HG03442 (cell line): Measurements from ENCODE around the gene MARK3.

Source experiments
- ATAC-seq: cut with Tn5 transposase; IDR thresholded peaks from one replicate; pipeline ENCODE4 v1.9.1; 2021; ENCODE audit warnings: mild to moderate bottlenecking, moderate library complexity; ENCODE audit not compliant: unreplicated experiment

The MARK3 gene

GRCh38 chr14:103362780-103363179, 22.4 kb upstream of the MARK3 start:
- no peak for ATAC-seq

DNA sequence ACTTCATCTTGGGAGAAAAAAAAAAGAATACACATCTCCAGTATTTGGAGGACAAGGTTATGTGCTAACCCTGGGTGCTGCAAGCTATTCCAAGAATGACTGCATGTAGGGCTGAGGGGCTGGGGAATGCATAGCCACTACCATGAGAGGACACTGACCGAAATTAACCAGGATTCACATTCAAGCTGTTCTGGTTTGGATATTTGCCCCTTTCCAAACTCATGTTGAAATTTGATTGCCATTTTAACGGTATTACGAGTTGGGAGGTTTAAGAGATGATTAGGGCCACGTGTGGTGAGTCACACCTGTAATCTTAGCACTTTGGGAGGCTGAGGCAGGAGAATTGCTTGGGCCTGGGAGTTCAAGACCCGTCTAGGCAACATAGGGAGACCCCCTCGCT, 18.5 kb upstream of the MARK3 start:
- ATAC-seq, result no peak

- no peak for ATAC-seq
Measured at GRCh38 chr14:103367995-103368394, 17.2 kb upstream of the MARK3 start.

GRCh38 chr14:103370087-103370486, 15.1 kb upstream of the MARK3 start:
- no peak for ATAC-seq

- ATAC-seq, result no peak
Measured at GRCh38 chr14:103372017-103372416, 13.2 kb upstream of the MARK3 start.

DNA sequence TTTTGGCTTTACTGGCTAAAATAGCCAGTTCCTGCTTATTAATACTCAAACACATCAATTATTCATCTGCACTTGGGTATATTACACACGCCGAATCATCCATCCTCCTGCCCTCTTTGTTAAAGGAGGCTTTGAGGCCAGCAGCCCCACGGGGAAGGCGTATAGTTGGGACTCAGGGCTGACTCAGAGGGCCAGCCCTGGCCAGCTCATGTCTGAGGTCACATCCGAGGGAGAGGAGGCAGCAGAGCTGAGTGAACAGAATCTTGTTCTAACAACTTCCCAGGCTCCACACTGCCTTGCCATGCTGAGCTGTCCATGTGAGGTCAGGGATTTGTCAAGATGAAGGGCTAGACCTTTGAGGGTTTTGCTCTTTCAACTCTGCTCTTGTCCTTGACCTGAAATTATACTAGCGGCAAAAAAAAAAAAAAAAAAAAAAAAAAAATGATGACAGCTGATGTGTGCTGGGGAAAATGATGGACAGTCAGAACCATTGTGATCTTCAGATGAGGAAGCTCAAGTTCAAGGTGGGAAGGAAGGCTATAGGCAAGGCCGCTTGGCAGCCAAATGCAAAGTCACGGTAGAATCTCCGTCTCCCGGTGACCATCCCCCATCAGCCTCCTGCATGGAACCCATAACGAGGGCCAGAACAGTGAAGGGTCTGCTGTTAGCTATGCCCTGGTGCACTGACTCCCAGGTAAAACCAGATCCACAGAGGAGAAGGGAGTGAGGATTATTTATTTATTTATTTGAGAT, 12.5 kb upstream of the MARK3 start:
- ATAC-seq, result no peak

DNA sequence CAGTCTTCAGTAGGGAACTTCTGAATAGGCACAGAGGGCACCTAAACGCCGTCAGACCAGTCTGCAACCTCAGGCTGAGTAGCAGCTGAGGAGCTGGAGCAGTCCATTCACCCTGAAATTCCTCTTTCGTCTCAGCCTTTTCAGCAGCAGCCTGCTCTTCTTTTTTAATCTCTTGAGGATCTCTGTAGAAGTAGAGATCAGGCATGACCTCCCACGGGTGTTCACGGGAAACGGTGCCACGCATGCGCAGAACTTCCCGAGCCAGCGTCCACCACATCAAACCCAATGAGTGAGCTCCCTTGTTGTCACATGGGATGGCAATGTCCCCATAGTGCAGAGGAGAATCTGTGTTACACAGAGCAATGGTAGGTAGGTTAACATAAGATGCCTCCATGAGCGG, 11.1 kb upstream of the MARK3 start:
- no peak for ATAC-seq

GRCh38 chr14:103377522-103378037, 7.6 kb upstream of the MARK3 start:
- ATAC-seq, result no peak

DNA sequence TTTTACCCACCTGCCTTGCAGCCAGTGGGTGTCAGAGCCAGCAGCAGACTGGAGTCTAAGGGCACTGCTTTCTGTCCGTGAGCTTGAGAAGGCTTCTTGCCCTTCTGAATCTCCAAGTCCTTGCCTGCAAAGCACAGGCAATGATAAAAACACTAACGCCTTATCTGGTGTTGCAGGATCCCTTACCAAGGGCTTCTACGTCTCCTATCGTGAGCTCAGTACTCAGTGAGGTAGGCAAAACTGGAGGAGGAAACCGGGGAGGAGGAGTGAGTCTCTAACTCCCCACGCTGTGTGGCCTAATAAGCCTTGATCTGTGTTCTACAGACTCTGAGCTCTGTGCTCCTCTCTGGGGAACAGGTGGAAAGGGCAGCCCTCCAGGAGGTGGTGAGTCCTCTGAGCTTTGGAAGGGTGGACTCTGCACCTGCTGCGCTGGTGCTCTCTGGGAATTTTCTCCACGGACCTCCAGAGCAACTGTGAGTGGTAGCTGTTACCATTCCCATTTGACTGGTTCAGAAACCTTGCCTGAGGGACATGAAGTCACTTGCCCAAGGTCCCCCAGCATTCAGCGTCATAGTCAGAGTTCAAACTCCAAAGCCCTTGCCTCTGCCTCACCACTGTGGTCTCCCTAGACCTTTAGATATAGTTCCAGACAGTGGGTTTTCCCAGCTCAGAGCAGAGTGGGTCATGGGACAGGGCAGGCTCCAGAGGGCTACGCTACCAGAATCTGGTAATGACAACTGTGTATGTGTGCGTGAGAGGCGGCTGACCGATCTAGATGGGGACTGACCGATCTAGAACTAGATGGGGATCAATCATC, 7.0 kb upstream of the MARK3 start:
- no peak for ATAC-seq

- no peak for ATAC-seq
Measured at GRCh38 chr14:103380719-103381377, 4.4 kb upstream of the MARK3 start.

DNA sequence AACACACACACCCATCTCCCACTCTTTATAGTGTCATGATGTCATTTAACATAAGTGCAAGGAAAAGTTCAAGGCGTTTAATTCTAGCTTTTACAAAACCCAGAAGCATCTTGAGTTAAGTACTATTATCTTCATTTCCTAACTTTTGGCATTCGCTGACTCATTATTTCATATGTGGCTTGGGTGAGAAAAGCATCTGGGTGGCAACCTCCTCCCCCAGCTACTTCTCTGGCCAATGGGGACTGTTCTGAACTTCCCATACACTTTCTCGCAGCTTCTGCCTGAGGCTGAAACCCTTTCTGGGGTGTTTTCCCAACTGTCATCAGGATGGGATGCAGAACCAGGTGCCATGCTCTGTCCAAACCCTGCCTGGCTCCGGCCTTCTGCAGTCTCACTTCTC, 2.8 kb upstream of the MARK3 start:
- no peak for ATAC-seq

DNA sequence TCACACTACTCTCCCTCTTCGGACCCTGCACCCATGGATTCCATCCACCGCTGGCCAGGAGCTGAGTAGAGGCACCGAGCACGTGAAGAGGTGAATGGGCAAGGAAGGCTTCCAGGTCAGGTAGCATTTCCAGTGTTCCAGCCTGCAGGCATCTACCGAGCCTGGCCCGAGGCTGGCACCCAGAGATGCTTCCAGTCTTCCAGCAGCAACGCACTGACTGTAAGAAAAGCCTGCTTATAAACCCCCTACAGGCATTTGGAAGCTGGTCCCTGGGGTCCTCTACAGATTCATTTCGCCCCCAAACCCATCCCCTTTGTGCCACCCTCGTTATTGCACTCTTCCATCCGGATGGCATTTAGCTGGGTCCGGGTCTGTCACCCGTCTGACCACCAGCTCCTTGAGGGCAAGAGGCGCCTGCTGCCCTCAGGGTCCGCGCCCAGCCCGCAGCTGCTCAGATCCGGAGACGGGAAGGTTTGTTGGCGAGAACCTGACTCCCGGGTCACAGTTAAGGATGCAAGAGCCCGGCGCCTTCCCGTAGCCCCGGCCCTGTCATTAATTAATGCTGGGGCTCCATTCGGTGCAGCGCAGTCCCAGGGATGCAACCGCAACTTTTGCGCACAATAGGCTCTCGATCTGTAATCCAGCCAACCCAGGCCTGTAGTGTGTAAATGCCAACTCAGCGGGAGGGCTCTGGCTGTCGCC, 614 bp upstream of the MARK3 start:
- peak; percentile 15 for ATAC-seq

- no peak for ATAC-seq
Measured at GRCh38 chr14:103385929-103386712, 906 bp downstream of the MARK3 start.

- no peak for ATAC-seq
Measured at GRCh38 chr14:103386713-103387329, 1.6 kb downstream of the MARK3 start.

DNA sequence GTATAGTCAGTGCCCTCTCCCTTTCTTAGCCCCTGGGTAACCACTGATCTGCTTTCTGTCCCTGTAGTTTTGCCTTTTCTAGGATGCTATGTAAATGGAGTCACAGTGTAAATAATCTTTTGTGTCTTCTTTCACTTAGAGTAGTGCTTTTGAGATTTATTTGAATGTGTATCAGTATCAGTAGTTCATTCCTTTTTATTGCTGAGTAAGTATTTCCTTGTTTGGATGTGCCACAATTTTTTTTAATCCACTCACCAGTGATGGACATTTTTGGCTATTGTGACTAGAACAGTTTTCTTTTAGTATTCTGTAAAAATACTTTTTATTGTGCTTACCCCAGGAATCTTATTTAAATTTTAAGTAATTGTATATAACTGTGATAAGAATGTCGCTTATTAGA, 3.4 kb downstream of the MARK3 start:
- ATAC-seq, result no peak

DNA sequence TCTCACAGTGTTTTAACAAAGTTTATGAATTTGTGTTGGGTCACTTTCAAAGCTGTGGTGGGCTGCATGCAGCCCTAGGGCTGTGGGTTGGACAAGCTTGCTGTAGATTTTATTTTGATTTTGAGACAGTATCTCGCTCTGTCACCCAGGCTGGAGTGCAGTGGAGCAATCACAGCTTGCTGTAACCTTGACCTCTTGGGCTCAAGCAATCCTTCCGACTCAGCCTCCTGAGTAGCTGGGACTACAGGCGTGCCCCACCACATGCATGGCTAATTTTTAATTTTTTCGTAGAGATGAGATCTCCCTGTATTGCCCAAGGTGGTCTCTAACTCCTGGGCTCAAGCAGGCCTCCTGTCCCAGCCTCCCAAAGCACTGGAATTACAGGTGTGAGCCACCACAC, 5.4 kb downstream of the MARK3 start:
- no peak for ATAC-seq

DNA sequence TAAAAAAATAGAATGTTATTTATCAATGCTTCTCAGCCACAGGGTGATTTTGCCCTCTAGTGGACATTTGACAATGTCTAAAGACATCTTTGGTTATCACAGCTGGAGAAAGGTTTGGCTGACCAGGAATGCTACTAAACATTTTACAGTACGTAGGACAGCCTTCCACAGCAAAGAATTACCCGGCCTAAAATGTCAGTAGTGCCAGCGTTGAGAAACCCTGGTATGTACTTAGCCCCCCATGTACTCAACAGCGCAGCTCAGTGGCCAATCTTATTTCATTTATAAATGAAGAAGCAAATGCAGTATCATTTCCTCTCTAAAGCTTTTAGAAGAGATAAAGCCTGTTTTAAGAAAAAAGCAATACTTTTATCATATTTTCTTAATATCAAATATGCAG, 5.8 kb downstream of the MARK3 start:
- no peak for ATAC-seq

DNA sequence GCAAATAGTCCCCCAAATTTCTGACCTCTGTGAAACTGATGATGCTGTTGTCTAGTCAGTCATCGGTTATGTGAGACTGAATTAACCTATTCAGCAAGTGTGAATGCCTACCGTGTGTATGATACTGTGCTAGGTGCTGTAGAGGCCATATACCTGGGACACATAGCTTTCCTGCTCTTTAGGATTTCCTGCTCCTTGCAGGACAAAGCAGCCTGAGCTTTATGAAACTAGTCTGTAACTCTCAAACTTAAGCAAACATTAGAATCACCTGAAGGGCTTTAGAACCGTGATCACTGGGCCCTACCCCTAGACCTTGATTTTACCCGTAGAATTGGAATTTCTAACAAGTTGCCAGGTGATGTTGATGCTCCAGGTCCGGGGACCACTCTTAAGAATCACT, 6.9 kb downstream of the MARK3 start:
- no peak for ATAC-seq

- no peak for ATAC-seq
Measured at GRCh38 chr14:103392572-103392971, 7.4 kb downstream of the MARK3 start.

DNA sequence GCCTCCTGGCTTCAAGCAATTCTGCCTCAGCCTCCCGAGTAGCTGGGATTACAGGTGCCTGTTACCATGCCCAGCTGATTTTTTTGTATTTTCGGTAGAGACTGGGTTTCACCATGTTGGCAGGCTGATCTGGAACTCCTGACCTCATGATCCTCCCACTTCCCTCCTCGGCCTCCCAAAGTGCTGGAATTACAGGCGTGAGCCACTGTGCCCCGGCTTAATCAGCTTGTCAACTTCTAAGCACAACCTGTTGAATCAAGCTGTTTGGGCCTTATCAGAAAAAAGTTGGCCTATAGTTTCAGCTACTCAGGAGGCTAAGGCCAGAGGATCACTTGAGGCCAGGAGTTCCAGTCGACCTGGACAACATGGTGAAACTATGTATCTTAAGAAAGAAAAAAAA, 7.9 kb downstream of the MARK3 start:
- ATAC-seq, result no peak
